GM18499 (cell line): Measurements from ENCODE around the gene SMCO2.

Experiments
- ATAC-seq: cut with Tn5 transposase; IDR thresholded peaks from one replicate; pipeline ENCODE4 v1.9.1; 2021; ENCODE audit warnings: moderate number of reproducible peaks; ENCODE audit not compliant: insufficient read depth, unreplicated experiment

Gene SMCO2

DNA sequence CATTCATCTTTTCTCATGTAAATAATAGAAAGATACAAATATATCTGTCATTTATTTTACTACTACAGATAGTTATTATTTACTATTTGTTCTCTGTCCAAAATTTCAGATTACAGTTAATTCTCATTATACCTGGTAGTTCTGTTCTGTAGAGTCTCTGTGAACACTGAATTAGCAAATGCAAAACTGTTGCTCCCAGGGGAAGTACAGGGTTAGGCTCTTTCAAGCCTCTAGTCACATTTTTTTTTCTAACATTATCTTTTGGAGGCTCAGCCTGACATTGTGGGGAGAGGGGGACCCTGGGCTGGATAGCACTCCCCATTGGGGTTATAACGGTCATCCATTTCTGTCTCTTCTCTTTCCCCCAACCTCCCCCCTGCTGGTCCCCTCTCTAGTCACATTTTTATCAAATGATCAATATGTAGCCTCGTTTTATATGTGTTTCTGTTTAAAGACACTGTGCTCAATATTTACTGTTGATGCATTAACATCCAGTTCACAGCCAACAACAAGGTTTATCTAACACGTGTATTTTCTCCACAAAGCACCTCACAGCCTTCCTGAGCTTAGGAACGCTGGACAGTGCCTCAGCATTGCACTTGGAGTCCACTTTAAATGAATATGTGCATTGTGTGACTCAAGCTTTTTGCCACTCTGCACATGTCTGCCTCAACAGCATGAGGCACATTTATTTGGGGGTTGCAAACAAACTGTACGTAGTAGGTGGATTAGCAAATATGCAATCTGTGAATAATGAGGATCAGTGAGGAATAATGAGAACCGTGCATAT is 4.7 kb downstream of the SMCO2 start:
- ATAC-seq, result no peak

DNA sequence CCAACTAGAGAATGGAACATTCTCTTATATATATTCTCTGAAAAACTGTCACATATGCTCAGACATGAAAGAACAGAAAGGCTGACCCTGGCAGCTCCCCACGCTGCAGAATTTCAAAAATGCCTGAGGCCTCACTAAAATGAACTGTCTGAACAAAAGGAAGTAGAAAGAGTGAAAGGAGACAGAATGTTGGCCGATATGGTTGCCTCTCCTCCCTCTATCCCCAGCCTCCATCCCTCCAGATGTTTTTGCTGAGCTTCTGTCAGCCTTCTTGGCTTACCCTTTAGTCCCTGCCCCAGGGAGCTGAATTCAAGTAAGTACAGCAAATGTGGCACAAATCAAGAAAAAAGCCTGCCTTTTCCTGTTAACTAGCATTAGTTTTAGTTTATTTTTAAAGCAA is 6.9 kb downstream of the SMCO2 start:
- no peak for ATAC-seq

DNA sequence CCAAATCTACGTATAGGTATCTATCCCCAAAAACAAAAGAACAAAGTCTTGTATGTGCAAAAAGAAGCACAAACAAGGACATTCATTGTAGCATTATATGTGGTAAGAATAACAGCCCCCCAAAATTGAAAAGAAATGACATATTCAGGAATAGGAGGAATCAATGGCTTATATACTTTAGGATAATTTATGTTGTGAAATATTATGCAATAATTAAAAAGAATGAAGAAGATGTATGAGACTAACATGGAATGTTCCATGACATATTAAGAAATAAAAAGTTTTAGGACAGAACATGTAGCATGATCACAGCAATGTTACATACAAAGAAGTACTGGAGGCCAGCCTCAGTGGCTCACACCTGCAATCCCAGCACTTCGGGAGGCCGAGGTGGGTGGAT is 9.1 kb downstream of the SMCO2 start:
- ATAC-seq, result no peak

DNA sequence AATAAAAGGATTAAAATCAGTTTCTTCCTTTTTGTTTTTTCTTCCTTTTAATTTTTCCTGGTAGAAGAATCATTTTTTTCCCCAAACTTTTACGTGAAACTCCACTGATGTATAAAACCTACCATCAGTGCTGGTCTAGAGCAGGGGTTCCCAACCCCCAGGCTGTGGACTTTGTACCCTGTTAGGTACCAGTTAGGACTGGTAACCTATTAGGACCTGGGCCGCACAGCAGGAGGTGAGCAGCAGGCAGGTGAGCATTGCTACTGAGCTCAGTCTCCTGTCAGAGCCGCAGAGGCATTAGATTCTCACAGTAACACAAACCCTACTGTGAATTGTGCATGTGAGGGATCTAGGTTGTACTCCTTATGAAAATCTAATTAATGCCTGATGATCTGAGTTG is 10.1 kb downstream of the SMCO2 start:
- ATAC-seq, result no peak

DNA sequence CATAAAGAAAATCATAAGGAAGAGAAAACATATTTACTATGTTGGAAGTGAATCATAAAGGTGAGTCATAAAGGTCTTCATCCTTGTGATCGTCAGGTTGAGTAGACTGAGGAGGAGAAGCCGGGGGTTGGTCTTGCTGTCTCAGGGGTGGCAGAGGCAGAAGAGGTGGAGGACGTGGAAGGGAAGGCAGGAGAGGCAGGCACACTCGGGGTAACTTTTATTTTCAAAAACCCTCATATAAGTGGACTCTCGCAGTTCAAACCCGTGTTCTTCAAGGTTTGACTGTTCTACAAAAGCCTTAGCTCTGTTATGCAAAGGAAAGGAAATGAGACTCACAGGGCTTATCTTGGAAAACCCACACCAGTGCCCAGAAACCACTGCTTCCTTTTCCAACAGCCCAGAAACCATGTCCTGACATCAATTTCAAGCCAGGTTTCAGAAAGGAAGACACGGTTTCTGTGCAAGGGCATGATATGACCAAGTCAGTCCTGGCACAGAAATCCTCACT is 14.0 kb downstream of the SMCO2 start:
- no peak for ATAC-seq

DNA sequence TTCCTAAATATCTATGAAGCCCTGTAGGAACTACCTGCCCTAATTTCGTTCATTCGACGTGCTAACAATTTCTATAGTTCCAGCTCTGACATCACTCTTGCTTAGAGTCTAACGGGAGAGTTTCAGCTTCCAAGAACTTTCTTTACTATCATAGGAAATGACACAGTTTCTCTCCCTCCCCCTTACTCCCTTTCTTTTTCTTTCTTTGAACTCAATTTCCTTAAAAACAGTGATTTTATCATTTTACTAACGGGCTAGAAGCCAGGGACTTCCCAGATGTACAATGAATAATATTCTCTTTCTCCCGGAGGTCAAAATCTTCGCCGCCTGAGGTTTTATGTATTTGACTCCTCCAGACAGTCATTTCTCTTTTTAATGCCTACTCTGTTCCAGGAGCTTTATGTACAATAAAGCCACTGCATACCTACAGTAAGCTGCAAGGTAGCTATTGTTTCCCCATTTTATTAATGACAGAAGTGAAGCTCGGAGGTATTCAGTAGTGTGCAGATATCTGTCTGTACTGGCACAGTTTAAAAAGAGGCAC is 15.7 kb downstream of the SMCO2 start:
- ATAC-seq, result no peak

DNA sequence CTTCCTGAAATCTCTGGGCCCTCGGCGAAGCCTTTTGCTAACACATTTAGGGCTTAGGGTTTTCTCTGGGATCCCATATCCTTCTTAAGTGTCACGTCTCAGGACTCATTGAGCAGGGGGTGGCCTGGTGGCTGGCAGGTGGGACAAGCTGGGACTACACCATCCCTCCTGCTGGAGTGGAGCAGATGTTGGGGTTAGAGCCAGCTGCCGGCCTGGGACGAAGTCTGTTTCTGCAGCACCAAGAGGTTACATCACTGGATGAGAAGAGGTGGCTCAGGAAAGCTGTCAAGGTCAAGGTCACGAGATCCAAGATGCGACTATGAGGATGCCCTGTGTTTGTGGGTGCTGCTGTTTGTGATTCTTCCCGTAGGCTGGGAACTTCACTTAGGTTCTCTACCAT is 16.3 kb downstream of the SMCO2 start:
- ATAC-seq, result no peak

DNA sequence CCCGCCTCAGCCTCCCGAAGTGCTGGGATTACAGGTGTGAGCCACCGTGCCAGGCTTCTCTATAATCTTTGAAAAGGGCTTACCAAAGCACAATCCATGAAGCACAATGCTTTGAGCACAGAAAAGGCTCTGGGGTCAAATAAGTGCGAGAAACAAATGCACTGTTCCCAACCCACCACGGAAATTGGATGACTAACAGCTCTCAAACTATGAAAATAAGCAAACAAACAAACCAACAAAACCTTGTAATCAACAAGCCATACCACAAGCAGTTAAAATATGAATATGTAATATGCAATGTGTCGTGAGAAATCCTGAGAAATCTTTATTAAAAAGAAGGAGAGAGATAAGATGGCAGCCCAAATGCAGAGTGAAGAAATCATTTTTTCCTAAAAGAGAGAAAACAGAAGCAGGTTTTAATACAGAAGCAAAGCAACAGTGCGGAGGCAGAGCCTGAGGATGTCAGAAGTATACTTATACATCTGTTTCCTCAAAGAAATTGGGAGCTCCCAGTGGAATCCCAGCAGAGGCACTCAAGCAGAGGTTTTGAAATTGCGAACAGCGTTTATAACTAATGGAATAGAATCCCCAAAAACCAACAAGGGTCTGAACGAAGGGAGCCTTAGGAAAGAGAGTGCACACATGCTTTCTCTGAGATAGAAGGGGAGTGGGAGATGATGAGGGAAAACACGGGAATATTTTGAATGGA is 17.1 kb downstream of the SMCO2 start:
- ATAC-seq, result no peak

DNA sequence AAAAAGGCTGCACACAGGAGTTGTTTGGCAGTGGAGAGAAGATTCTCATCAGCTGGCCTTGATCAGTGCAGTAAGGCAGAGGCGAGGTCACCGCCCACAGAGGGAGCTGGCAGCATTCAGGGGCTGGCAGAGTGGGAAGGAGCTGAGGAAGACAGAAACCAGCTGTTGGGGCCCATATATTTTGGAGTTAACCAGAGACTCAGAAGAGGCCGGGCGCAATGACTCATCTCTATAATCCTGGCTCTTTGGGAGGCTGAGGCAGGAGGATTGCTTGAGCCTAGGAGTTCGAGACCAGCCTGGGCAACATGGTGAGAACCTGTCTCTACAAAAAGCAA is 17.7 kb downstream of the SMCO2 start:
- ATAC-seq, result no peak

DNA sequence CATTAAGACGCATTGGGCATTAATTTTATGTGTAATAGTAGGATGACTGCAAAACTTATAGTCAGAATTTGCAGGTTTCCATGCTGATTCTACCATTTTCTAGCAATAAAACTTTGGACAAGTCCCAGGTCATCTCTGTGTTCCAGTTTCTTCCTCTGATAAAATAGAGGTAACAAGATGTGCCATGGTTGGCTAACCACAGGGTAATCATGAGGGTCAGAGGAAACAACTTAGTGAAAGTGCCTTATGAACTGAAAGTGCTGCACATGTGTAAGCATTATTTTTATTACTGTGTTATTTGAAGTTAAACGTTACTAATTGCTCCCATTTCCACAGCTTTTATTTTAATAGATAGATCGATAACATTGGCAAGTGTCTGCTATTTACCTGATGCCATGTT is 21.1 kb downstream of the SMCO2 start:
- ATAC-seq, result no peak

DNA sequence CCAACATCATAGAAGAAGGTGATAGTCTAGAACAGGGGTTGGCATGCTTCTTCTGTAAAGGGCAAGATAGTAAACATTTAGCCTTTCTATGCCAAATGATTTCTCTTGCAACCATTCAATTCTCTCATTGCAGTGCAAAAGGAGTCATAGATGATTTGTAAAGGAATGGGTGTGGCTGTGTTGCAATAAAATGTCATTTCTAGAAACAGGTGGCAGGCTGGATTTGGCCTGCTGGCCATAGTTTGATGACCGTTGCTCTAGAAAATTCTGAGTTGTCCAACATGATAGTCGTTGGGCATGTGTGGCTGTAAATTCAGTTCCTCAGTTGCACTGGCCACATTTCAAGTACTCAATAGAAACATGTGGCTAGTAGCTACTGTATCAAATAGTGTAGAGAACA is 21.7 kb downstream of the SMCO2 start:
- ATAC-seq, result no peak

DNA sequence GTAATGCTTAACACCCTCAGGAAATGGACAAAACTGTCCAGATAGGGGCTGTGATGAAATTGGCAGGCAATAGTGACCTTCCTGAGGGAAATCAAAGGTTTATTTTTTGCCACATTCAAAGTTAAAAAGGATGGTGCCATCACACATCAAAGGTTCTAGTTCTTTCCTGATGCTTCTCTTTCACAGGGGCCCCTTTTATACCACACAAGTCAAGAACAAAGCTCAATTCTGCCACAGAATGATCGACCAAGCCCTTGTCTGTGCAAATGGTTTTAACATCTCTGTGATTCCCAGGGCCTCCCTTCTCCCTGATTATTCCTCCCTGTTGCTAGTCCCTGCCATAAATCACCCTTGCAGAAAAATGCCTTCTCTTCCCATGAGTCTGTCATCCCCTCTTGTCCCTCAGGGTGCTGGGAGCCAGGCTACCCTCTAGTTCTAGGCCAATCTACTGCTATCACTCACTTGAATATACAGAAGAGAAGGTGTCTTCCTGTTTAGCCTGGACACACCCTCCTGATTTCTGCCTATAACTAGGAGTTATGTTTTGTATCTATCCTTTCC is 22.7 kb downstream of the SMCO2 start:
- ATAC-seq, result no peak

DNA sequence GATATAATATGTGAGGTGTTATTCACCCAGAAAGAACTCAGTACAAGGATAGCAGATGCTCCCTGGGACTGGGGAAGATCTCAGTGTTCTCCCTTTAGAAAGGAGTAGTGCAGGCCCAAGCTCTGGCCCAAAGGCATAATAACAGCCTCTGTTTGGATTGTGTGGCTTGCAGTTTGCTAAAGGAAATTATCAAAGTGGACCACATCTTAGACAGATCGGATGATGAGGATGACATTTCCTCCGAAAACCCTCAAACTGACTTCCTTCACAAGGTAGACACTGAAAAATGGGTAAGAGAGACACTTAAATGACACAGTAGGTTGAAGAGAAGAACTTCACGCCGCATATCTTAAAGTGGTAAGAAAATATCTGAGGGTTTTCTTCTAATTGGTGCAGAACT is 26.1 kb downstream of the SMCO2 start:
- no peak for ATAC-seq

DNA sequence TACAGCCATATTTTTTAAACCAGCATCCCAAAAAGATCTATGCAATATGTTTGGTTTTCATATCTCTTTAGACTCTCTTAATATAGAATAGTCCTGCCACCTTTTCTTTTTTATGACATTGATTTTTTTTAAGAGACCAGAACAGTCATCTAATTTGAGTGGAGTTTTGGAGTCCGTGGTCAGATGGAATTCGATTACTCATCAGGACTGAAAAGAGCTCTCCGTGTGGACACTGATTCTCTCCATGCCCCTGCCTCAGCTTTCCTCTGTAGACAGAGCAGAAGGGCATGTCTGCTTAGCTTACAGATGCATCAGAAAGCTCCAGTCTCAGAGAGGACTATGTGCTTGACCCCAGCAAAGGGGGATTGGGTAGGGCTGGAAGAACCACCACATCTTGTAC is 27.8 kb downstream of the SMCO2 start:
- no peak for ATAC-seq

DNA sequence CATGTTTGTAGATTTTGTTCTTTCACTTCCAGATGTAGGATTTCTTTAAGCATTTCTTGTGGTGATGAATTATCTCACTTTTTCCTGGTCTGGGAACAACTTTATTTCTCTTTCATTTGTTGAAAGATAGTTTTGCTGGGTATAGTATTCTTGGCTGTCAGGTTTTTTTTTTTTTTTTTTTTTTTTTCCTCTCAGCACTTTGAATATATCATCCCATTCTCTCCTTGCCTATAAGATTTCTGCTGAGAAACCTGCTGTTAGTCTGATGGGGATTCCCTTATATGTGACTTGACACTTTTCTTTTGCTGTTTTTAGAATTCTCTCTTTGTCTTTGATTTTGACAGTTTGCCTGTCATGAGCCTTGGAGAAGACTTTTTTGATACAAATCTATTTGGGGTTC is 30.5 kb downstream of the SMCO2 start:
- ATAC-seq, result no peak

DNA sequence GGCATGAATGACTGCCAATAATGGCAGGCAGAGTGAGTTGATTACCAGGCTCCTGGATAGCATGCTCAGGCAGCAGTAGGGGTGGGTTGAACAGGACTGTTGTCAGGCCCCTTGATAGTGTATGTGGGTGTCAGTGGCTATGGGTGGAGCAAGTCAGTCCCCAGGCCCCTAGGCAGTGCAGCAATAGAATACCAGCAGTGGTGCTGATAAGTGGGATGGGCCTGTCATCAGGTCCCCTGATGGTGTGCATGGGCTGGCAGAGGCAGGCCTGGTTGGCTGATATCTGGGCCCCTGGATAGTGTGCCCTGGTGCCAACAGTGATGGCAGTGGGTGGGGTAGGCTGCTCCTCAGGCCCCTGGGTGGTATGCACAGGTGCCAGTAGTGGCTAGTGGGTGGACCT is 32.4 kb downstream of the SMCO2 start:
- ATAC-seq, result no peak

DNA sequence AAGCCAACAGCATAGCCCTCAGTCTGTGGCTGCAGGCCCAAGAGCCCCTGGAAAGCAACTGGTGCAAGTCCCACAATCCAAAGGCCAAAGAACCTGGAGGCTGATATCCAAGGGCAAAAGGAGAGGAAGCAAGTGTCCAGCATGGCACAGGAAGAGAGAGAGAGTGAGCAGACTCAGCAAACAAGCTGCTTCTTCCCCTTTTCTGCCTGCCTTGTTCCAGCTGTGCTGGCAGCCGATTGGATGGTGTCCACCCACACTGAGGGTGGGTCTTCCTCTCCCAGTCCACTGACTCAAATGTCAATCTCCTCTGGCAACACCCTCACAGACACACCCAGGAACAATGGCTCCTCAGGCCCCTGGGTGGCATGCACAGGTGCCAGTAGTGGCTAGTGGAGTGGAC is 33.5 kb downstream of the SMCO2 start:
- no peak for ATAC-seq

DNA sequence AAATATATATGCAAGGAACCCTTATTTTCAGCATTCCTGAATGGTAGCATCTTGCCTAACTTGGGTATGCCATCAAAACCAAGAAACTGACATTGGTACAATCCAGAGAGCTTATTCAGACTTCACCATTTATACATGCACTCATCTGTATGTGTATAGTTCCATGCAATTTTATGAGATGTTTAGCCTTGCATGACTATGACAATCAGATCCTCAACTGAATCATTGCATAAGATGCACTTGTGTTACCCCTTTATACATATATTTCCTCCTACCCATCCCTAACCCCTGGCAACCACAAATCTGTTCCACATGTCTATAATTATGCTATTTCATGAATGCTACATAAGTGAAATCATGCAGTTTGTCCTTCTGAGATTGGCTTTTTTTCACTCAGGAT is 40.4 kb downstream of the SMCO2 start:
- ATAC-seq, result no peak

DNA sequence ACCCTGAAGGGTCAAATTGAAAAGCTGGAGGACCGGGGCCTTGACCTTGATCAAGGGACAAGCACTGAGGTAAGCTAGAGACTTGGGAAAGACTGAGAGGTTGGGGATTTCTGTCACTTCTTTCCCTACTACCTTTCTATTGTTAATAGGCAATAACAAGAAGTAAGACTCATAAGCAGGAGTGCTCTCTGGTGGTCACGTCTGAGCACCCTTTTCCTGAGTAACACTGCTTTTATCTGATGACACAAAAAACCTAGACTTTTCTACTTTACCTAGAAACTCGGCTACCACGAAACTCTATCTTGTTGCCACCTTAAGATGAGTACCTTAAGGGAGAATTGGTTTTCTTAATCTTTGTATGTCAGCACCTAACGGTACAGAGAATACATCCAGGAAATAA is 41.9 kb downstream of the SMCO2 start:
- no peak for ATAC-seq

DNA sequence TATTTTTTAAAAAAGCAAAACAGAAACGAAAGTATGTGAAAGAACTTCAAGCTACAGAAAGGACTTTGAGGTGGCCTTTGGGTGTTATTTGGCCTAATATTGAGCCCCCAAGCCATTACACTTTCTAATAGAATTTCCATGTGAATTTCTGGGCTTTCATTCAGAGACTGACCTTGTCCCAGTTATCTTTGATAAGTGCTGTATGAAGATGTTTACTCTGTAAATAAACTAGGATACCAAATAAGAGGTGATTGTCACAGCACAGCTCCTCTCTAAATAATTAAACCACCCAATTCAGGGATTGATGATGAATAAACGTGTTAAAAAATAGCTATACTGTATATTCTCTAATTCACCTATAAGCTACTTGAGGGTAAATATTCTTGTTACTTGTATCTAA is 44.7 kb downstream of the SMCO2 start:
- no peak for ATAC-seq

DNA sequence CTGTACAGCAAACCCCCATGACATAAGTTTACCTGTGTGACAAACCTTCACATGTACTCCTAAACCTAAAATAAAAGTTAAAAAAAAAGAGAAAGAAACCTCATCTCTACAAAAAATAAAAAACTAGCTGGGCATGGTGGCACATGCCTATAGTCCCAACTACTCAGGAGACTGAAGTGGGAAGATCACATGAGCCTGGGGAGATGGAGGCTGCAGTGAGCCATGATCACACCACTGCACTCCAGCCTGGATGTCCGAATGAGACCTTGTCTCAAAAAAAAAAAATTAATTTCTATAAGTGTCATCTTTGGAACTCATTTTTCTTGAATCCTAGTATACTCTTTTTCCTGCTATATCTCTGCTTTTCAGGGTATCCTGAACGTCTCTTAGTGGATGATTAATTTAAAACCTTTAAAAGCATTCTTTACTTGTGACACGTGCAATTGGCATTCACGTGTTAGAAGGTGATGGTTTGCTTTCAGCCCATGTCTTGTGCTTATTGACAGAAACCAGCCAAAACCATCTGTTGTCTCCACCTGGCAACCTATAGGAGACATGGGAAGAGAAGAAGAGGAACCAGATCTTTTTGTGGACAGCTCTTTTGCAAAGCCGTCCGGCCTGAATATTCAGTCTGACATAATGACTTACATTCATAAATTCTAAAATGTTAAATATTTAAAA is 46.9 kb downstream of the SMCO2 start:
- ATAC-seq, result no peak
